GM21390 (cell line): ENCODE results near the gene ZNF136.
A peak's percentile ranks its signal among the peaks of the same experiment; 100 is the strongest.

Source experiments
- ATAC-seq: cut with Tn5 transposase; IDR thresholded peaks from one replicate; pipeline ENCODE4 v1.9.1; 2021; ENCODE audit not compliant: unreplicated experiment

ZNF136 gene

DNA sequence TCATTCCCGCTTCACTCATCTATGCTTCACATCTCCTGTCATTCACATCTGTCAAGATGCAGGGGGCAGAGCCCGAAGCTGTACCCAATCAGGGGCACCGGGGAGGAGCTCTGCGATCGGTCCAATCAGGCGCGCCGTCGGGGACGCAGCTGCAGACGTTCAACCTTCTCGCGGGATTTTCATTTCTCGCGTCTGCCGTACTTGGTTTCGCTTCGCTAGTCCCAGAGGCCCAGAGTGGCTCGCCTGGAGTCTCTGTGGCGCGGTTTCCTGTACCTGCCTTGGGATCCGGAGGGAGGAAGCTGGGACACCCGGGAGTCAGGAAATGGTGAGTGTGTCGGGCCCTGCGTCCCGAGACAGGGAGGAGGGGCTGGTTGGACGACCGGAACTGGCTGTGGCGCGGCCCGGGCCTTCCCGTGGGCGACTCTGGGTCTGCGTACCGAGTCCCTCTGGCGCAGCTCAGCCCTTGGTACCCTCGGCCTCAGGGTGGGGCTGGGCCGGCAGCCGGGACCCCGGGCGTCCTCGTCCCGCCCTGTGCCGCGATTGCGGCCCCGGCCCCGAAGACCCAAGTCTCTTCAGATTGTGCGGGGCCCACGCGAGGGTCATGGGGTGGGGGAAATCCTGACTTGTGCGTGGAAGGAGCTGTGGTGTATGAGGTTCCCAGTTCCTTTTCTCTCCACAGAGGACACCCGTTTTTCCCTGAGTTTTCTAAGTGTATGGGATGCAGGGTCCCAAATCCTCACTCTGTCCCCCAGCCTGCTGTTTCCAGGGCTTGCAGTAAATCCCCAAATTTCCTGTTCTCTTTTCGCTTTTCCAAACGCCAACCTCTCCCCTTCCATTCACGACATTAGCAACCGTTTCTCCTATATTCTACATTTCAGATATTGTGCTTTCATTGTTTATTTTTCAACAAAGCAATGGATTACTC, at the start of gene ZNF136:
TSS of gene ZNF136 (plus strand) at position 215 of the 925 bp plus-strand sequence. CDS start at position 323, 108 bp downstream.
- ATAC-seq, result peak; percentile 91

DNA sequence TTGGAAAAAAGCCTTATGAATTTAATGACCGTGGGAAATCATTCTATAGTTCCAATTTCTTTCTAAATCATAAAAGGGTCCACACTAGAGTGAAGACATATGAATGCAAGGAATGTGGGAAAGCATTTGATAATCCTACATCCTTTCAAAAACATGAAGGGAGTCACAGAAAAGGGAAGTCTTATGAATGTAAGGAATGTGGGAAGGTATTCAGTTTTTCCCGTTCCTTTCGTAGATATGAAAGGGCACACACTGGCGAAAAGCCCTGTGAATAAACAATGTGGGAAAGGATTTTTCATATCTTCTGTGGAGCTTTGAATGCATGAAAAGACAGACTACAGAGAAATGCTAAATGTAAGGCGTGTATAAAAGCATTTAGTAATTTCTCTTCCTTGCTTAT, 49.8 kb upstream of the ZNF136 start:
- no peak for ATAC-seq

DNA sequence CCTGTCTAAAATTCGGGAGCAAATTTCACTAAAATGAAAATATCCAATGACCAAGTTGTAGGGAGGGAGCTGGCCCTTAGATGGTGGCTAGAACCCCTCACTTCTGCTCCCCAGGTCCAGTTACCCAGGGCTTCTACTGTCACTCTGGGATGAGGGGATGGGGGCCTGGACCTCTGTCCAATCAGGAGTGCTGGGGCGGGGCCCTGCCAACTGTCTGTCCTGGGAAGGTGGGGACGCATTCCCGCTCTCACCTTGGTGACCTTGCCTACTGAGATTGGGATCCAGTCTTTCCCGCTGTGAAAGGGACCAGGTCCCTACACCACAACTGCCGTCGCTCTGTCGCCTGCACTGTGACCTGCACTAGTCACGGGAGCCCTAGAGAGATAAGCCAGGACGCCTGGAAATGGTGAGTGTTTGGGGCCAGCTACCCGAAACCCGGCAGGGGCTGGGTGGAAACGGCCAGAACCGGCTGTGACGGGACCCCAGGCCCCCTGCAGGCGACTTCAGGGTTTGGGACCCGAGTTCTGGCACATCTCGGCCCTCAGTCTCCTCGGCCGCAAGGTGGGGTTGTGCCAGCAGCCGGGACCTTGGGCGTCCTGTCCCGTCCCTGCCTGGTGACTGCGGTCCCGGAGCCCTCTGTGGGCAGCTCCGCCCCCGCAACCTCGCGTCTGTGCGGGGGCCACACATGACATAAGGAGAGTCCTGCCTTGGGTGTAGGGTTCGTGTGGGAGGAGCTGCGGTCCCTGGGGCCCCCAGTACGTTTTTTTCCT, 45.5 kb upstream of the ZNF136 start:
- ATAC-seq, result no peak

- no peak for ATAC-seq
These were observed 36.2 kb upstream of the ZNF136 start for GRCh38 chr19:12126707-12127106.

DNA sequence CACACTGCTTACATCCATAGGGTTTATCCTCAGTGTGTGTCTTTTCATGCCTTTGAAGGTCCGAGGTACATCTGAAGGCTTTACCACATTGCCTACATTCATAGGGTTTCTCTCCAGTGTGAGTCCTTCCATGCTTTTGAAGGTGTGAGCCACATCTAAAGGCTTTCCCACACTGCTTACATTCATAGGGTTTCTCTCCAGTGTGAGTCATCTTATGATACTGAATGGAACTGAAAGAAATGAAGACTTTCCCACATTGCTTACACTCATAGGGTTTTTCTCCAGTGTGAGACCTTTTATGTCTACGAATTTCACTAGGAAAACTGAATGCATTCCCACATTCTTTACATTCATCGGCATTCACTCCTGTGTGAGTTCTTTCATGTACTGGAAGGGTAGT, 29.8 kb upstream of the ZNF136 start:
- no peak for ATAC-seq

GRCh38 chr19:12137221-12137940, 25.5 kb upstream of the ZNF136 start:
- ATAC-seq, result no peak

GRCh38 chr19:12139269-12139668, 23.6 kb upstream of the ZNF136 start:
- ATAC-seq, result no peak

- ATAC-seq, result peak; percentile 88
These were observed 22.9 kb upstream of the ZNF136 start, which contains the start of gene ZNF20 for GRCh38 chr19:12139885-12140544. TSS of gene ZNF20 (minus strand) at chr19:12140350. CDS start at chr19:12140182, 168 bp downstream.

- ATAC-seq, result no peak
These were observed 22.1 kb upstream of the ZNF136 start for GRCh38 chr19:12140545-12141404.

DNA sequence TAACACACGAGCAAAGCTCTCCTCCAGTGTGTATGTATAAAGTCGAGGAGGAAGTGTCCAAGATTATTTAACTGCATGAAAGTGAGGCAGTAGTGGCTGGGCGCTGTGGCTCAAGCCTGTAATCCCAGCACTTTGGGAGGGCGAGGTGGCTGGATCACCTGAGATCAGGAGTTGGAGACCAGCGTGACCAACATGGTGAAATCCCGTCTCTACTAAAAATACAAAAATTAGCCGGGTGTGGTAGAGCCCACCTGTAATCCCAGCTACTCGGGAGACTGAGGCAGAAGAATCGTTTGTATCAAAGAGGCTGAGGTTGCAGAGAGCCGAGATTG, 21.5 kb upstream of the ZNF136 start:
- ATAC-seq, result no peak

- ATAC-seq, result no peak
These were observed 17.5 kb upstream of the ZNF136 start for GRCh38 chr19:12145348-12145747.

- ATAC-seq, result no peak
These were observed 7.5 kb upstream of the ZNF136 start for GRCh38 chr19:12155324-12155860.

- peak; percentile 63 for ATAC-seq
These were observed 6.5 kb upstream of the ZNF136 start, which contains the start of gene ZNF625 for GRCh38 chr19:12156223-12157058. TSS of gene ZNF625 (minus strand) at chr19:12156734. CDS start at chr19:12156558, 176 bp downstream.

GRCh38 chr19:12159773-12160414, 3.0 kb upstream of the ZNF136 start:
- ATAC-seq, result no peak

DNA sequence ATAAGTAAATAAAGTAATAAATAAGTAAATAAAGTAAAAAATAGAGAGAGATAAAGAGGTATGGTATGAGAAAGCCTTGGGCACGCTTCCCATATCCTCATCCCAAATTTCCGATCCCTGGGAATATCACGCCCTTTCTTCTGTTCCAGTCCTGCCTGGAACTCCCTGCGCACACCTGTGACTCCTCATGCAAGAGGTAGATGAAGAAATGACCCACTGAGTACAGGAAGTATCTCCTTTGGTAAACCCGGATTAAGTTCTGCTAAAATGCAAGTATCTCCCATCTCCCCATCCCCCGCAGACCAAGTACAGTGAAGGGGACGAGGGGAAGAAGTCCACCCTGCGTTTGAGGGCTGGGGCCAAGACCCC, 399 bp upstream of the ZNF136 start:
- ATAC-seq, result peak; percentile 21

GRCh38 chr19:12163826-12164225, 930 bp downstream of the ZNF136 start:
- no peak for ATAC-seq

DNA sequence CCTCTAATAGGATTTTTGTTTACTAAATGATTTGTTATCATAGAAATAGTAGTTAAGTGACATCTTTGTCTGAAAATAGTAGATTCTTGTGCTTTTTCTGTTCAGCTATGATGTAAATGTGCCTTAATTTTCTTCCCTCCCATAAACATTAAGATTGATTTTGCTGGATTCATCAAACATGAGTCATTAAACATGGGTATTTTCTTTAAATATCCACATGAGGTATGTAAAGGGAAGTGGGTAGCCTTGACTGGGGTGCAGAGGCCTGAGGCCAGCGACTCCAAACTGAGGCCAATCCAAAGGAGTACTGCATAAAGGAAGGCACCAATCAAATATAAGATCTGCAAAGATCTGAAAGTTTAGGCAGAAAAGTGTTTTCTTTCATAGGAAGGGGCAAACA, 3.7 kb downstream of the ZNF136 start:
- ATAC-seq, result no peak

GRCh38 chr19:12180377-12180776, 17.5 kb downstream of the ZNF136 start:
- ATAC-seq, result no peak
